CD8-positive, alpha-beta memory T cell (primary cell): ENCODE data around the gene RASA3. TPM values are rescaled to one million over a fixed set of nuclear protein-coding genes. Genes with fewer than 3 reads are reported as not detected.
A peak's percentile ranks its signal among the peaks of the same experiment; 100 is the strongest.

Experiments used
- CTCF ChIA-PET: fragments of 350-600 bp; sonication (Branson Sonifier 250); formaldehyde crosslinking; loops from one replicate; lab custom pipeline; 2021; ENCODE audit warnings: antibody characterized with exemption; lab: Charles Lee
- POLR2A ChIA-PET: fragments of 350-600 bp; sonication (Branson Sonifier 250); formaldehyde crosslinking; loops from one replicate; lab custom pipeline; 2021; ENCODE audit warnings: antibody characterized with exemption; lab: Charles Lee
- DNase-seq, 5 donors: peaks; one replicate each; pipeline versions ENCODE4 v3.0.0 to v3.0.0-alpha.2; 2020 to 2022; ENCODE audit warnings: mixed read lengths in 1 of 5
- H3K27ac ChIP-seq: one replicate; pipeline ENCODE4 v1.7.0; 2013; ENCODE audit warnings: low read depth, mild to moderate bottlenecking, low read length, moderate library complexity
- H3K27me3 ChIP-seq: 2 replicates; pipeline ENCODE4 v1.7.0; 2013; ENCODE audit warnings: low read length, mild to moderate bottlenecking; ENCODE audit not compliant: insufficient read depth, poor library complexity, severe bottlenecking
- H3K36me3 ChIP-seq: 2 replicates; pipeline ENCODE4 v1.7.0; 2013; ENCODE audit warnings: mild to moderate bottlenecking, low read length, moderate library complexity; ENCODE audit not compliant: insufficient read depth
- H3K4me1 ChIP-seq: 2 replicates; pipeline ENCODE4 v1.7.0; 2013; ENCODE audit warnings: mild to moderate bottlenecking, low read length, moderate library complexity; ENCODE audit not compliant: insufficient read depth
- H3K4me3 ChIP-seq: 2 replicates; pipeline ENCODE4 v1.7.0; 2013; ENCODE audit warnings: mild to moderate bottlenecking, low read length
- H3K9me3 ChIP-seq: 2 replicates; pipeline ENCODE4 v1.7.0; 2013; ENCODE audit warnings: mild to moderate bottlenecking, low read length
- H3K27ac Mint-ChIP-seq, 8 donors: one replicate each; pipeline ENCODE4 v1.8.0; 2020 to 2021; ENCODE audit warnings: mixed read lengths in 8 of 8, mild to moderate bottlenecking in 6 of 8, inconsistent platforms in 3 of 8, moderate library complexity in 3 of 8
- H3K27me3 Mint-ChIP-seq, 2 donors: one replicate each; pipeline ENCODE4 v1.8.0; 2020 to 2021; ENCODE audit warnings: mixed read lengths in 2 of 2, mild to moderate bottlenecking in 1 of 2, moderate library complexity in 1 of 2
- H3K36me3 Mint-ChIP-seq, 3 donors: one replicate each; pipeline ENCODE4 v1.8.0; 2020 to 2021; ENCODE audit warnings: mixed read lengths in 3 of 3, inconsistent platforms in 1 of 3, mild to moderate bottlenecking in 1 of 3
- H3K4me1 Mint-ChIP-seq, 3 donors: one replicate each; pipeline ENCODE4 v1.8.0; 2020 to 2021; ENCODE audit warnings: mixed read lengths in 3 of 3, inconsistent platforms in 1 of 3, mild to moderate bottlenecking in 1 of 3
- H3K4me3 Mint-ChIP-seq, 7 donors: one replicate each; pipeline ENCODE4 v1.8.0; 2020 to 2021; ENCODE audit warnings: mixed read lengths in 7 of 7, mild to moderate bottlenecking in 6 of 7, moderate library complexity in 4 of 7, inconsistent platforms in 2 of 7
- H3K9me3 Mint-ChIP-seq, 5 donors: one replicate each; pipeline ENCODE4 v1.8.0; 2020 to 2022; ENCODE audit warnings: mixed read lengths in 5 of 5, mild to moderate bottlenecking in 3 of 5, moderate library complexity in 2 of 5, inconsistent platforms in 1 of 5
- polyA plus RNA-seq: library from polyadenylated mRNA; unstranded; fragments of 300-500 nt; fragmentation: Illumina TruSeq; gene quantifications from one replicate; pipeline ENCODE4 v1.2.3, GENCODE V29; 2021
- total RNA-seq, 2 experiments: library from RNA; stranded (reverse); gene quantifications; one replicate each; pipeline ENCODE4 v1.2.3, GENCODE V29; 2021

Gene RASA3
- total and polyA plus RNA-seq, 3 experiments from 2014 or later, result 26.4 to 123 (median 27.1) TPM

GRCh38 chr13:113980489-113981064 lies 151.8 kb downstream of the RASA3 start:
- H3K27ac Mint-ChIP-seq, result peak overlapping the region in 6 of 8 donors; percentile 17 to 89 (median 52)

GRCh38 chr13:113979791-113980471 lies 152.5 kb downstream of the RASA3 start:
- peaks cover 68% of the 10 kb centered on the region for H3K36me3 ChIP-seq
- H3K27ac ChIP-seq, result no peak overlapping the region
- no peaks in the 10 kb centered on the region for H3K4me1 ChIP-seq
- Mint-ChIP-seq H3K27ac (peak overlapping the region in 4 of 8 donors; percentile 27 to 89 (median 30)), H3K4me3 (peak overlapping the region in 4 of 7 donors; percentile 13 to 66 (median 21)), H3K9me3 (peaks cover 0 to 7% (median 0%) of the 10 kb centered on the region in 5 donors), H3K27me3 (no peaks in the 10 kb centered on the region), H3K4me1 (peaks cover 0 to 4% (median 4%) of the 10 kb centered on the region in 3 donors), H3K36me3 (peaks cover 9 to 75% (median 19%) of the 10 kb centered on the region in 3 donors)
- no peaks in the 10 kb centered on the region for H3K9me3 ChIP-seq
- CTCF ChIA-PET, result no interaction called here
- H3K4me3 ChIP-seq, result no peak overlapping the region
- DNase-seq, result peak in 1 of 5 donors; percentile 42
- POLR2A ChIA-PET, result no interaction called here
- no peaks in the 10 kb centered on the region for H3K27me3 ChIP-seq

More at GRCh38 chr13:113980489-113981064, 151.8 kb downstream of the RASA3 start:
- H3K9me3 Mint-ChIP-seq, result peaks cover 0 to 7% (median 0%) of the 10 kb centered on the region in 5 donors
- H3K27me3 Mint-ChIP-seq, result no peaks in the 10 kb centered on the region
- ChIA-PET POLR2A (no interaction called here), CTCF (no interaction called here)
- peaks cover 0 to 4% (median 4%) of the 10 kb centered on the region in 3 donors for H3K4me1 Mint-ChIP-seq
- Histone ChIP-seq H3K27ac (no peak overlapping the region), H3K27me3 (no peaks in the 10 kb centered on the region), H3K4me3 (no peak overlapping the region), H3K9me3 (no peaks in the 10 kb centered on the region), H3K4me1 (no peaks in the 10 kb centered on the region), H3K36me3 (peaks cover 62% of the 10 kb centered on the region)
- DNase-seq, result peak in 1 of 5 donors; percentile 33
- peak overlapping the region in 3 of 7 donors; percentile 13 to 66 (median 29) for H3K4me3 Mint-ChIP-seq
- peaks cover 9 to 70% (median 19%) of the 10 kb centered on the region in 3 donors for H3K36me3 Mint-ChIP-seq

GRCh38 chr13:113978741-113979481 lies 153.5 kb downstream of the RASA3 start:
- Histone ChIP-seq H3K36me3 (peaks cover 71% of the 10 kb centered on the region), H3K27ac (no peak overlapping the region), H3K27me3 (no peaks in the 10 kb centered on the region), H3K4me1 (no peaks in the 10 kb centered on the region), H3K9me3 (no peaks in the 10 kb centered on the region), H3K4me3 (no peak overlapping the region)
- Mint-ChIP-seq H3K4me1 (peaks cover 0 to 4% (median 4%) of the 10 kb centered on the region in 3 donors), H3K4me3 (peak overlapping the region in 2 of 7 donors; percentile 22 to 63), H3K27ac (peak overlapping the region in 4 of 8 donors; percentile 19 to 66 (median 49)), H3K9me3 (peaks cover 0 to 7% (median 0%) of the 10 kb centered on the region in 5 donors), H3K36me3 (peaks cover 9 to 80% (median 19%) of the 10 kb centered on the region in 3 donors), H3K27me3 (no peaks in the 10 kb centered on the region)
- DNase-seq, result peak in 1 of 5 donors; percentile 26
- POLR2A ChIA-PET, result no interaction called here
- CTCF ChIA-PET, result no interaction called here

GRCh38 chr13:113977976-113978375 lies 154.4 kb downstream of the RASA3 start:
- CTCF ChIA-PET, result no interaction called here
- Histone ChIP-seq H3K27ac (no peak overlapping the region), H3K4me1 (no peaks in the 10 kb centered on the region), H3K36me3 (peaks cover 77% of the 10 kb centered on the region), H3K9me3 (no peaks in the 10 kb centered on the region), H3K4me3 (no peak overlapping the region), H3K27me3 (no peaks in the 10 kb centered on the region)
- peaks cover 0 to 7% (median 0%) of the 10 kb centered on the region in 5 donors for H3K9me3 Mint-ChIP-seq
- H3K27me3 Mint-ChIP-seq, result no peaks in the 10 kb centered on the region
- peaks cover 0 to 4% (median 4%) of the 10 kb centered on the region in 3 donors for H3K4me1 Mint-ChIP-seq
- no peak for DNase-seq
- H3K27ac Mint-ChIP-seq, result peak overlapping the region in 2 of 8 donors; percentile 21 to 56
- H3K4me3 Mint-ChIP-seq, result no peak overlapping the region
- H3K36me3 Mint-ChIP-seq, result peaks cover 9 to 88% (median 19%) of the 10 kb centered on the region in 3 donors
- POLR2A ChIA-PET, result no interaction called here

- peak overlapping the region in 2 of 8 donors; percentile 11 to 63 for H3K27ac Mint-ChIP-seq
- CTCF ChIA-PET, result no interaction called here
- H3K27me3 ChIP-seq, result no peaks in the 10 kb centered on the region
- POLR2A ChIA-PET, result no interaction called here
- peaks cover 0 to 4% (median 4%) of the 10 kb centered on the region in 3 donors for H3K4me1 Mint-ChIP-seq
- H3K9me3 Mint-ChIP-seq, result peaks cover 0 to 7% (median 0%) of the 10 kb centered on the region in 5 donors
- H3K4me3 Mint-ChIP-seq, result peak overlapping the region in 1 of 7 donors; percentile 12
- peaks cover 9 to 85% (median 19%) of the 10 kb centered on the region in 3 donors for H3K36me3 Mint-ChIP-seq
- no peak overlapping the region for H3K4me3 ChIP-seq
- H3K36me3 ChIP-seq, result peaks cover 69% of the 10 kb centered on the region
- no peaks in the 10 kb centered on the region for H3K9me3 ChIP-seq
- H3K27me3 Mint-ChIP-seq, result no peaks in the 10 kb centered on the region
- no peak overlapping the region for H3K27ac ChIP-seq
- no peaks in the 10 kb centered on the region for H3K4me1 ChIP-seq
- DNase-seq, result no peak
These were observed 155.4 kb downstream of the RASA3 start for GRCh38 chr13:113976711-113977684.

- Mint-ChIP-seq H3K4me1 (peaks cover 0 to 4% (median 3%) of the 10 kb centered on the region in 3 donors), H3K36me3 (peaks cover 6 to 82% (median 17%) of the 10 kb centered on the region in 3 donors), H3K4me3 (no peak overlapping the region), H3K9me3 (peaks cover 0 to 6% (median 0%) of the 10 kb centered on the region in 5 donors), H3K27ac (no peak overlapping the region), H3K27me3 (peaks cover 0 to 5% of the 10 kb centered on the region in 2 donors)
- Histone ChIP-seq H3K27me3 (no peaks in the 10 kb centered on the region), H3K27ac (no peak overlapping the region), H3K4me3 (no peak overlapping the region), H3K4me1 (no peaks in the 10 kb centered on the region), H3K36me3 (peaks cover 55% of the 10 kb centered on the region), H3K9me3 (no peaks in the 10 kb centered on the region)
- no peak for DNase-seq
- POLR2A ChIA-PET, result no interaction called here
- CTCF ChIA-PET, result no interaction called here
These were observed 157.0 kb downstream of the RASA3 start for GRCh38 chr13:113975416-113975815.
